Lung (tissue), 12 donors: ENCODE results near the gene PNPLA1. TPM values are rescaled to one million over a fixed set of nuclear protein-coding genes. Genes with fewer than 3 reads are reported as not detected.

ENCODE experiments used
- ATAC-seq: fragments of 200-7000 bp; cut with Tn5 transposase; one replicate; pipeline ENCODE4 v1.9.1; 2020; ENCODE audit warnings: moderate number of reproducible peaks; ENCODE audit not compliant: insufficient read depth, low FRiP score
- DNase-seq, 3 donors: peaks; one replicate each; pipeline ENCODE4 v3.0.0-alpha.2; 2013 to 2017
- H3K27ac ChIP-seq, 2 donors: one replicate each; pipeline ENCODE4 v1.5.1; 2013; ENCODE audit warnings: mild to moderate bottlenecking in 2 of 2, moderate library complexity in 2 of 2, control low read depth in 1 of 2, inconsistent platforms in 1 of 2, low read depth in 1 of 2, low read length in 1 of 2
- H3K27me3 ChIP-seq, 3 donors: one replicate each; pipeline ENCODE4 v1.5.1; 2013; ENCODE audit warnings: low read length in 2 of 3; ENCODE audit not compliant: control insufficient read depth in 3 of 3, insufficient read depth in 3 of 3
- H3K36me3 ChIP-seq, 4 donors: one replicate each; pipeline ENCODE4 v1.5.1; 2013; ENCODE audit warnings: low read length in 4 of 4, mild to moderate bottlenecking in 1 of 4, moderate library complexity in 1 of 4; ENCODE audit not compliant: control insufficient read depth in 4 of 4, insufficient read depth in 4 of 4
- H3K4me1 ChIP-seq, 5 donors: one replicate each; pipeline ENCODE4 v1.5.1; 2013; ENCODE audit warnings: low read length in 5 of 5, mild to moderate bottlenecking in 2 of 5, moderate library complexity in 1 of 5; ENCODE audit not compliant: control insufficient read depth in 5 of 5, insufficient read depth in 5 of 5
- H3K4me3 ChIP-seq: one replicate; pipeline ENCODE4 v1.5.1; 2013; ENCODE audit warnings: mild to moderate bottlenecking, control low read depth, moderate library complexity
- H3K9ac ChIP-seq, 2 donors: one replicate each; pipeline ENCODE4 v1.5.1; 2013; ENCODE audit warnings: low read length in 2 of 2, control low read depth in 1 of 2; ENCODE audit not compliant: insufficient read depth in 1 of 2
- H3K9me3 ChIP-seq, 4 donors: one replicate each; pipeline ENCODE4 v1.5.1; 2013; ENCODE audit warnings: low read length in 3 of 4, mild to moderate bottlenecking in 1 of 4, moderate library complexity in 1 of 4; ENCODE audit not compliant: control insufficient read depth in 4 of 4, insufficient read depth in 3 of 4
- WGBS, 2 donors: extraction: QIAGEN DNeasy Blood & Tissue Kit; methylation state at CpG; one replicate each; pipeline ENCODE4 v1.1.7; 2013; 5-methylcytosine and 5-hydroxymethylcytosine counted together
- polyA plus RNA-seq, 2 donors: library from polyadenylated mRNA; stranded (reverse); fragments of 200-250 nt; gene quantifications; one replicate each; pipeline ENCODE4 v1.2.1, GENCODE V29; 2013
- total RNA-seq, 2 donors: library from RNA; depleted of rRNA in 1 of 2; stranded (reverse); fragments of >200 nt in 1 of 2; gene quantifications; one replicate each; pipeline ENCODE4 v1.2.1, GENCODE V29; 2014 to 2021
- TF ChIP-seq, protein P1 (sequence below): IDR thresholded peaks from 2 replicates; pipeline ENCODE4 v1.5.1; 2012; ENCODE audit warnings: mild to moderate bottlenecking; ENCODE audit errors: control extremely low read depth, extremely low read depth
- donor health status: control.
- donor health status: control.
- donor health status: Bipolar disorder and iron deficiency.
- donor health status: healthy.
- donor health status: DM: yes; HTN: yes; CAD: no.

The PNPLA1 gene
- total and polyA plus RNA-seq, 4 donors: 0.06 to 5.6 (median 0.89) TPM

- ATAC-seq (no peak), DNase-seq (peak in 2 of 3 donors; percentile 32 to 43)
- Histone ChIP-seq H3K4me3 (no peak overlapping the region), H3K27me3 (peaks cover 0 to 34% (median 6%) of the 10 kb centered on the region in 3 donors), H3K9me3 (no peaks in the 10 kb centered on the region), H3K9ac (no peak overlapping the region), H3K36me3 (no peaks in the 10 kb centered on the region), H3K27ac (no peak overlapping the region), H3K4me1 (peaks cover 0 to 11% (median 2%) of the 10 kb centered on the region in 5 donors)
- TF ChIP-seq, protein P1, sequence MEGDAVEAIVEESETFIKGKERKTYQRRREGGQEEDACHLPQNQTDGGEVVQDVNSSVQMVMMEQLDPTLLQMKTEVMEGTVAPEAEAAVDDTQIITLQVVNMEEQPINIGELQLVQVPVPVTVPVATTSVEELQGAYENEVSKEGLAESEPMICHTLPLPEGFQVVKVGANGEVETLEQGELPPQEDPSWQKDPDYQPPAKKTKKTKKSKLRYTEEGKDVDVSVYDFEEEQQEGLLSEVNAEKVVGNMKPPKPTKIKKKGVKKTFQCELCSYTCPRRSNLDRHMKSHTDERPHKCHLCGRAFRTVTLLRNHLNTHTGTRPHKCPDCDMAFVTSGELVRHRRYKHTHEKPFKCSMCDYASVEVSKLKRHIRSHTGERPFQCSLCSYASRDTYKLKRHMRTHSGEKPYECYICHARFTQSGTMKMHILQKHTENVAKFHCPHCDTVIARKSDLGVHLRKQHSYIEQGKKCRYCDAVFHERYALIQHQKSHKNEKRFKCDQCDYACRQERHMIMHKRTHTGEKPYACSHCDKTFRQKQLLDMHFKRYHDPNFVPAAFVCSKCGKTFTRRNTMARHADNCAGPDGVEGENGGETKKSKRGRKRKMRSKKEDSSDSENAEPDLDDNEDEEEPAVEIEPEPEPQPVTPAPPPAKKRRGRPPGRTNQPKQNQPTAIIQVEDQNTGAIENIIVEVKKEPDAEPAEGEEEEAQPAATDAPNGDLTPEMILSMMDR: no peak
- WGBS, 2 donors: 47 to 50% methylated on average over 20 of the region's 20 CpGs
Measured at GRCh38 chr6:36333931-36334725, 64.3 kb downstream of the PNPLA1 start.

DNA sequence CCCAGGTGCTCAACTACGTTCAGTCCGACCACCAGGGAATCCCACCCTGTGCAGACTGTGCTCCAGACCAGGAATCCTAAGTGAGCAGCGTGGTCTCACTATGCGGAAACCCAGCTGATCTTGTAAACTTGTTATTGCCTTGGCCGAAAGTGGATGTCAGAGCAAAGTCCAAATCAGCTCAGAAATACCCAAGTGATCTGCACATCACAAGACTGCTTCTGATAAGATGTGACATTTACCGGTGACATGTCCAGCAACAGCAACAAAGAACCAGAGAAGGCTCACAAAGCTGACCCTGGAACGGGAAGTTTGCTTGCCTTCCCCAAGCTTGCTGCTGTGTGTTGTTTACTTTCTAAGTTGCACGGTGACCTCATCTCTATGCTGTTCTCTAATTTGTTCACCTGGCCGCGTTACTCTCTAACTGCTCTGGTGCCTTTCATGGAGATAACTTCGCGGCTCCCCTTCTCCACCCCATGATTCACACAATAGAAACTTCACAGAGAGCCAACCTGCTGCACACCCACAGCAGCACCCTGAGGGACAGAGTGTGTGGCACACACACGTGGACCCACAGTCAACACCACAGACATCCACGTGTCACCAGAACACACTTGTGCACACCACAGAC is 65.1 kb downstream of the PNPLA1 start:
- peaks cover 0 to 40% (median 6%) of the 10 kb centered on the region in 3 donors for H3K27me3 ChIP-seq
- no peak for ATAC-seq
- TF ChIP-seq, protein P1: no peak
- DNase-seq: peak in 1 of 3 donors; percentile 11
- no peak overlapping the region for H3K4me3 ChIP-seq
- no peaks in the 10 kb centered on the region for H3K36me3 ChIP-seq
- H3K9ac ChIP-seq: no peak overlapping the region
- no peaks in the 10 kb centered on the region for H3K9me3 ChIP-seq
- WGBS, 2 donors: 60 to 79% methylated on average over 14 of the region's 14 CpGs
- H3K4me1 ChIP-seq: peaks cover 0 to 11% (median 2%) of the 10 kb centered on the region in 5 donors
- H3K27ac ChIP-seq: no peak overlapping the region

- no peak for DNase-seq
- Histone ChIP-seq H3K9ac (no peak overlapping the region), H3K27me3 (peaks cover 0 to 44% (median 6%) of the 10 kb centered on the region in 3 donors), H3K9me3 (no peaks in the 10 kb centered on the region), H3K27ac (no peak overlapping the region), H3K36me3 (no peaks in the 10 kb centered on the region), H3K4me1 (peaks cover 0 to 12% (median 2%) of the 10 kb centered on the region in 5 donors), H3K4me3 (no peak overlapping the region)
- 84 to 92% methylated on average over 14 of the region's 14 CpGs for WGBS, 2 donors
- TF ChIP-seq, protein P1: no peak
- ATAC-seq: no peak
Measured at GRCh38 chr6:36335465-36336207, 65.8 kb downstream of the PNPLA1 start.
